K562 (cell line): Measurements from ENCODE around the gene ADAT1. TPM values are rescaled to one million over a fixed set of nuclear protein-coding genes. Genes with fewer than 3 reads are reported as not detected.

Source experiments
- BDP1 ChIP-seq: IDR thresholded peaks from 3 replicates; pipeline ENCODE4 v1.6.1; 2011; ENCODE audit not compliant: insufficient read length, insufficient read depth
- BHLHE40 ChIP-seq: IDR thresholded peaks from 2 replicates; pipeline ENCODE4 v1.6.1; 2011; ENCODE audit warnings: low read length, improper control_type of control experiment
- CEBPB ChIP-seq: fragments of 450-650 bp; IDR thresholded peaks from 2 replicates; pipeline ENCODE4 v1.6.1; 2016; ENCODE audit warnings: missing genetic modification characterization, missing compliant biosample characterization
- CEBPG ChIP-seq, 3 experiments: fragments of 200-800 bp in 1 of 3; sonication (Bioruptor generic) in 1 of 3; sonication (generic) in 1 of 3; formaldehyde crosslinking in 1 of 3; IDR thresholded peaks in 2 of 3; conservative IDR thresholded peaks in 1 of 3; 2 replicates each; pipeline versions ENCODE4 v1.6.1 to v1.8.0; 2016 to 2022; ENCODE audit warnings: missing compliant biosample characterization in 2 of 3, missing genetic modification characterization in 2 of 3, mild to moderate bottlenecking in 1 of 3, missing genetic modification reagents in 1 of 3
- ELK3 ChIP-seq: fragments of 450-650 bp; formaldehyde crosslinking; IDR thresholded peaks from 2 replicates; pipeline ENCODE4 v1.4.0; 2020; ENCODE audit warnings: mild to moderate bottlenecking
- FOXO4 ChIP-seq: fragments of 450-650 bp; formaldehyde crosslinking; IDR thresholded peaks from 2 replicates; pipeline ENCODE4 v1.4.0; 2020; ENCODE audit warnings: mild to moderate bottlenecking, moderate library complexity
- FOXP1 ChIP-seq: sonication (generic); formaldehyde crosslinking; IDR thresholded peaks from 2 replicates; pipeline ENCODE4 v1.8.0; 2022; ENCODE audit warnings: mild to moderate bottlenecking, missing genetic modification reagents
- GABPA ChIP-seq: fragments of 200-800 bp; sonication (Bioruptor generic); conservative IDR thresholded peaks from 2 replicates; pipeline ENCODE4 v1.6.1; 2016; ENCODE audit warnings: low read depth, missing genetic modification characterization, missing compliant biosample characterization
- GTF2A2 ChIP-seq: IDR thresholded peaks from 2 replicates; pipeline ENCODE4 v1.6.1; 2016; ENCODE audit warnings: mild to moderate bottlenecking, missing genetic modification characterization, missing compliant biosample characterization
- HDAC3 ChIP-seq: fragments of 450-650 bp; IDR thresholded peaks from 2 replicates; pipeline ENCODE4 v1.6.1; 2018; ENCODE audit warnings: borderline replicate concordance, mild to moderate bottlenecking, moderate library complexity; ENCODE audit not compliant: partially characterized antibody
- HNRNPL ChIP-seq: fragments of 200-400 bp; formaldehyde crosslinking; IDR thresholded peaks from 2 replicates; pipeline ENCODE4 v1.6.1; 2017; ENCODE audit warnings: low read depth, mild to moderate bottlenecking, low read length
- HNRNPUL1 ChIP-seq: fragments of 200-400 bp; formaldehyde crosslinking; IDR thresholded peaks from 2 replicates; pipeline ENCODE4 v1.6.1; 2017; ENCODE audit warnings: low read length
- NCOA4 ChIP-seq: fragments of 450-650 bp; IDR thresholded peaks from 2 replicates; pipeline ENCODE4 v1.6.1; 2018; ENCODE audit warnings: mild to moderate bottlenecking; ENCODE audit not compliant: partially characterized antibody
- OTX1 ChIP-seq: fragments of 450-650 bp; formaldehyde crosslinking; IDR thresholded peaks from 2 replicates; pipeline ENCODE4 v1.4.0; 2022; ENCODE audit warnings: mild to moderate bottlenecking
- POLR2AphosphoS5 ChIP-seq: IDR thresholded peaks from 2 replicates; pipeline ENCODE4 v1.6.1; 2011; ENCODE audit warnings: mild to moderate bottlenecking, low read depth, low read length, moderate library complexity; ENCODE audit not compliant: control insufficient read depth, insufficient read depth
- RUNX1 ChIP-seq: sonication (generic); IDR thresholded peaks from 2 replicates; pipeline ENCODE4 v1.6.1; 2016; ENCODE audit warnings: antibody characterized with exemption, low read depth
- SAFB2 ChIP-seq: fragments of 200-400 bp; formaldehyde crosslinking; IDR thresholded peaks from 2 replicates; pipeline ENCODE4 v1.6.1; 2018; ENCODE audit warnings: borderline replicate concordance, low read length, low read depth, moderate library complexity; ENCODE audit not compliant: severe bottlenecking
- SIN3B ChIP-seq: fragments of 450-650 bp; IDR thresholded peaks from 2 replicates; pipeline ENCODE4 v1.6.1; 2017; ENCODE audit warnings: low read depth, mild to moderate bottlenecking, moderate library complexity
- ZBTB8A ChIP-seq: fragments of 450-650 bp; IDR thresholded peaks from 2 replicates; pipeline ENCODE4 v1.6.1; 2018; ENCODE audit warnings: mild to moderate bottlenecking, moderate library complexity; ENCODE audit not compliant: partially characterized antibody
- ZKSCAN3 ChIP-seq: fragments of 250-450 bp; sonication (Bioruptor Pico); IDR thresholded peaks from 2 replicates; pipeline ENCODE4 v1.4.0; 2020
- ZNF124 ChIP-seq: sonication (generic); formaldehyde crosslinking; IDR thresholded peaks from 2 replicates; pipeline ENCODE4 v1.8.1; 2022; ENCODE audit warnings: missing genetic modification reagents
- ZNF165 ChIP-seq: fragments of 250-450 bp; sonication (Bioruptor Pico); IDR thresholded peaks from 2 replicates; pipeline ENCODE4 v1.4.0; 2020; ENCODE audit warnings: borderline replicate concordance
- ZNF212 ChIP-seq: fragments of 450-650 bp; formaldehyde crosslinking; IDR thresholded peaks from 2 replicates; pipeline ENCODE4 v1.4.0; 2020; ENCODE audit warnings: mild to moderate bottlenecking
- ZNF551 ChIP-seq: fragments of 250-450 bp; sonication (Bioruptor Pico); IDR thresholded peaks from 2 replicates; pipeline ENCODE4 v1.5.0; 2021; ENCODE audit warnings: mild to moderate bottlenecking, moderate library complexity
- polyA plus RNA-seq, 8 experiments: library from polyadenylated mRNA; depleted of rRNA in 4 of 8; stranded (reverse) in 5 of 8; unstranded in 3 of 8; fragments of >200 nt; fragmentation: Nextera tagmentation in 2 of 8; fragmentation: Illumina TruSeq in 1 of 8; extraction: Ambion mirVana in 2 of 8; extraction: Trizol in 1 of 8; gene quantifications; 2 replicates each; pipeline versions ENCODE4 v1.2.1 to v1.2.3, GENCODE V29; 2011 to 2014; ENCODE audit warnings: inconsistent platforms in 1 of 8, missing spikeins in 1 of 8
- total RNA-seq, 7 experiments: library from RNA; depleted of rRNA in 6 of 7; stranded (reverse); fragments of >200 nt in 6 of 7; fragmentation: Illumina TruSeq in 2 of 7; extraction: Trizol in 2 of 7; gene quantifications; 2 replicates each; pipeline versions ENCODE4 v1.2.1 to v1.2.3, GENCODE V29; 2011 to 2021; ENCODE audit warnings: low replicate concordance in 1 of 7
- TF ChIP-seq, protein P1 (sequence below), 2 experiments: IDR thresholded peaks in 1 of 2; conservative IDR thresholded peaks in 1 of 2; 2 replicates each; pipeline ENCODE4 v1.6.1; 2016; ENCODE audit warnings: low read depth in 2 of 2, mild to moderate bottlenecking in 1 of 2, missing compliant biosample characterization in 1 of 2, missing genetic modification characterization in 1 of 2, moderate library complexity in 1 of 2
- TF ChIP-seq, protein P2 (sequence below): fragments of 250-450 bp; sonication (Bioruptor Pico); IDR thresholded peaks from 2 replicates; pipeline ENCODE4 v1.8.0; 2021; ENCODE audit warnings: moderate library complexity, mild to moderate bottlenecking, inconsistent platforms

ADAT1 gene
- total and polyA plus RNA-seq, 9 of the 15 experiments (the other 6 are each of a cell fraction or from before 2014, with no cell fraction given), result 16.0 to 36.7 (median 28.2) TPM

DNA sequence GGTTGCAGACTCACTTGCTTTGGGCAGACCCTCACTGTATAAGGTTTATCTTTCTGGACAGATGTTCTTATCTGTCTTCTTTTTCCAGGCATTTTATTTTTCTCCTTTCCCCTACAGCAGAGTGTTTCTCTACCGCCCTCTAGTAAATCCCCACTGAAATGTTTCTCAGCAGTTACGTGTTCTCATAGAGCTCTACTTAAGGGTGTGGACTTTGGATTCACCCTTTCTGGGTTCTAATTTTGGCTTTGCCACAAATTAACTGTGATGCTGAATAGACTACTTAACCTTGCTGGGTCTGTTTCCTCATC, 2.0 kb downstream of the ADAT1 start (continued):
- TF ChIP-seq FOXO4 (CRISPR knock-in tag) (no peak), ZBTB8A (no peak), GTF2A2 (tag) (no peak), HNRNPUL1 (no peak), RUNX1 (no peak), ZNF551 (CRISPR knock-in tag) (no peak), NCOA4 (no peak), ZNF165 (no peak), HDAC3 (peak; percentile 50), ELK3 (CRISPR knock-in tag) (no peak), BDP1 (no peak), ZNF212 (CRISPR knock-in tag) (no peak), ZKSCAN3 (no peak), BHLHE40 (no peak), SIN3B (no peak), CEBPB (no peak), CEBPG (CRISPR knock-in tag; IDR thresholded peaks at IDR 0.05) (no peak), CEBPG (tag; conservative IDR thresholded peaks at IDR 0.05 in 1 of 2, IDR thresholded peaks at IDR 0.05 in 1 of 2) (no peak), ZNF124 (CRISPR knock-in tag) (no peak), SAFB2 (no peak), HNRNPL (no peak), FOXP1 (no peak), OTX1 (CRISPR knock-in tag) (peak; percentile 67; the same call in 1 of the 2 replicates), GABPA (tag) (no peak), POLR2AphosphoS5 (peak; percentile 64; the same call in 1 of the 2 replicates)
- TF ChIP-seq, protein P1, sequence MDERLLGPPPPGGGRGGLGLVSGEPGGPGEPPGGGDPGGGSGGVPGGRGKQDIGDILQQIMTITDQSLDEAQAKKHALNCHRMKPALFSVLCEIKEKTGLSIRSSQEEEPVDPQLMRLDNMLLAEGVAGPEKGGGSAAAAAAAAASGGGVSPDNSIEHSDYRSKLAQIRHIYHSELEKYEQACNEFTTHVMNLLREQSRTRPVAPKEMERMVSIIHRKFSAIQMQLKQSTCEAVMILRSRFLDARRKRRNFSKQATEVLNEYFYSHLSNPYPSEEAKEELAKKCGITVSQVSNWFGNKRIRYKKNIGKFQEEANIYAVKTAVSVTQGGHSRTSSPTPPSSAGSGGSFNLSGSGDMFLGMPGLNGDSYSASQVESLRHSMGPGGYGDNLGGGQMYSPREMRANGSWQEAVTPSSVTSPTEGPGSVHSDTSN (CRISPR knock-in tag; IDR thresholded peaks at IDR 0.05; ENCODE audit: low read depth), result no peak
- TF ChIP-seq, protein P1 (tag; conservative IDR thresholded peaks at IDR 0.05; ENCODE audit: low read depth), result no peak
- TF ChIP-seq, protein P2, sequence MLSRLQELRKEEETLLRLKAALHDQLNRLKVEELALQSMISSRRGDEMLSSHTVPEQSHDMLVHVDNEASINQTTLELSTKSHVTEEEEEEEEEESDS (CRISPR knock-in tag), result no peak
